Endothelial cell of umbilical vein (primary cell): Measurements from ENCODE around the gene SAMD11. TPM values are rescaled to one million over a fixed set of nuclear protein-coding genes. Genes with fewer than 3 reads are reported as not detected.

ENCODE experiments used
- BruUV-seq: library from RNA; stranded (reverse); fragments of 400-500 nt; replicated peaks from 2 replicates; lab custom pipeline; 2021; lab: Mats Ljungman, UMichigan
- CTCF ChIA-PET: fragments of 300-600, 350-600 bp; sonication (Branson Sonifier 250); formaldehyde crosslinking; loops from one replicate; lab custom pipeline; 2021; ENCODE audit warnings: antibody characterized with exemption, inconsistent platforms; lab: Charles Lee
- POLR2A ChIA-PET: fragments of 300-600, 350-600 bp; sonication (Branson Sonifier 250); formaldehyde crosslinking; loops from one replicate; lab custom pipeline; 2021; ENCODE audit warnings: antibody characterized with exemption, inconsistent platforms; lab: Charles Lee
- DNase-seq: peaks from one replicate; pipeline ENCODE4 v3.0.0-alpha.2; 2011; ENCODE audit warnings: low read depth, low spot score
- FAIRE-seq: peaks from 2 replicates; lab custom pipeline; 2011; peaks lifted over from hg19 to GRCh38; lab: Jason Lieb, UNC
- H2AFZ ChIP-seq: 2 replicates; pipeline ENCODE4 v1.6.0; 2012; ENCODE audit warnings: low read depth, low read length, control low read depth, inconsistent platforms
- H3K27ac ChIP-seq: 2 replicates; pipeline ENCODE4 v1.5.1; 2011; ENCODE audit warnings: low read depth, mild to moderate bottlenecking, control low read depth, low read length, moderate library complexity; ENCODE audit not compliant: insufficient read depth
- H3K27me3 ChIP-seq, 2 experiments: 2 replicates each; pipeline versions ENCODE4 v1.6.0 to v1.6.1; 2011; ENCODE audit warnings: low read length in 2 of 2, mixed read lengths in 1 of 2; ENCODE audit not compliant: control insufficient read depth in 2 of 2, insufficient read depth in 2 of 2
- H3K36me3 ChIP-seq, 2 experiments: 2 replicates in 1 of 2; 3 replicates in 1 of 2; pipeline ENCODE4 v1.5.1; 2011; ENCODE audit warnings: low read length in 2 of 2, mild to moderate bottlenecking in 1 of 2, moderate library complexity in 1 of 2; ENCODE audit not compliant: control insufficient read depth in 2 of 2, insufficient read depth in 2 of 2; ENCODE audit errors: extremely low read depth in 1 of 2
- H3K4me1 ChIP-seq: 3 replicates; pipeline ENCODE4 v1.5.1; 2011; ENCODE audit warnings: mild to moderate bottlenecking, low read length; ENCODE audit not compliant: control insufficient read depth, insufficient read depth; ENCODE audit errors: extremely low read depth
- H3K4me2 ChIP-seq: 2 replicates; pipeline ENCODE4 v1.6.1; 2011; ENCODE audit warnings: low read length, control low read depth, mixed read lengths; ENCODE audit not compliant: insufficient read depth
- H3K4me3 ChIP-seq, 3 experiments: fragments of 200-600 bp in 1 of 3; sonication (generic), shearing (Covaris generic) in 1 of 3; replicated peaks in 1 of 3; 2 replicates each; pipeline ENCODE4 v1.5.1; 2011 to 2016; ENCODE audit warnings: control low read depth in 3 of 3, low read length in 3 of 3, mild to moderate bottlenecking in 2 of 3, inconsistent platforms in 1 of 3, low read depth in 1 of 3, moderate library complexity in 1 of 3; ENCODE audit not compliant: insufficient read depth in 1 of 3
- H3K79me2 ChIP-seq: 2 replicates; pipeline ENCODE4 v1.6.0; 2012; ENCODE audit warnings: low read length, inconsistent platforms; ENCODE audit not compliant: control insufficient read depth, insufficient read depth
- H3K9ac ChIP-seq: replicated peaks from 2 replicates; pipeline ENCODE3; 2011; ENCODE audit warnings: low read length, control low read depth; ENCODE audit not compliant: insufficient read depth; ENCODE audit errors: extremely low read depth
- H3K9me1 ChIP-seq: replicated peaks from 3 replicates; pipeline ENCODE4 v1.6.0; 2011; ENCODE audit warnings: mild to moderate bottlenecking, low read length; ENCODE audit not compliant: control insufficient read depth, insufficient read depth; ENCODE audit errors: extremely low read depth
- H3K9me3 ChIP-seq: replicated peaks from 2 replicates; pipeline ENCODE4 v1.5.1; 2012; ENCODE audit warnings: low read length, inconsistent platforms; ENCODE audit not compliant: control insufficient read depth, insufficient read depth
- H4K20me1 ChIP-seq: replicated peaks from 2 replicates; pipeline ENCODE3; 2011; ENCODE audit warnings: mild to moderate bottlenecking, low read length; ENCODE audit not compliant: control insufficient read depth, insufficient read depth; ENCODE audit errors: extremely low read depth
- CTCF ChIP-seq, 2 donors: IDR thresholded peaks; 1 replicate in 1 of 2; 2 replicates in 1 of 2; pipeline ENCODE4 v1.5.1; 2011; ENCODE audit warnings: low read length in 2 of 2, mild to moderate bottlenecking in 2 of 2, moderate library complexity in 2 of 2, control low read depth in 1 of 2, inconsistent platforms in 1 of 2, low read depth in 1 of 2; ENCODE audit not compliant: insufficient read depth in 1 of 2; ENCODE audit errors: extremely low read depth in 1 of 2
- EZH2 ChIP-seq: IDR thresholded peaks from 2 replicates; pipeline ENCODE4 v1.6.1; 2012; ENCODE audit warnings: borderline replicate concordance, low read depth, mild to moderate bottlenecking, moderate library complexity, low read length, inconsistent platforms; ENCODE audit not compliant: severe bottlenecking
- FOS ChIP-seq: IDR thresholded peaks from 2 replicates; pipeline ENCODE4 v1.6.1; 2011; ENCODE audit warnings: mild to moderate bottlenecking, low read length, moderate library complexity, borderline replicate concordance; ENCODE audit not compliant: insufficient read depth
- GATA2 ChIP-seq: IDR thresholded peaks from 2 replicates; pipeline ENCODE4 v1.7.0; 2011; ENCODE audit warnings: low read depth, mild to moderate bottlenecking, moderate library complexity, mixed read lengths, low read length; ENCODE audit not compliant: insufficient read length, insufficient read depth
- JUN ChIP-seq: IDR thresholded peaks from 2 replicates; pipeline ENCODE4 v1.6.1; 2011; ENCODE audit warnings: borderline replicate concordance, low read depth; ENCODE audit not compliant: insufficient read length, insufficient read depth
- MAX ChIP-seq: IDR thresholded peaks from 2 replicates; pipeline ENCODE4 v1.6.1; 2011; ENCODE audit not compliant: insufficient read depth, insufficient read length
- MYC ChIP-seq: IDR thresholded peaks from one replicate; pipeline ENCODE4 v1.6.1; 2011; ENCODE audit warnings: mild to moderate bottlenecking, low read depth, low read length
- POLR2A ChIP-seq: IDR thresholded peaks from 2 replicates; pipeline ENCODE4 v1.6.1; 2012; ENCODE audit warnings: low read depth, mild to moderate bottlenecking, control low read depth, low read length
- POLR2AphosphoS5 ChIP-seq: IDR thresholded peaks from 2 replicates; pipeline ENCODE4 v1.6.1; 2012; ENCODE audit warnings: low read depth, mild to moderate bottlenecking, control low read depth, low read length, moderate library complexity; ENCODE audit not compliant: insufficient read depth
- dilution Hi-C: fragments of 300-500 bp; cut with MboI; formaldehyde crosslinking; loops from one replicate; pipeline ENCODE4 v1.15.0; 2019; ENCODE audit warnings: low sequenced_read_pairs; ENCODE audit not compliant: extremely low pct_ligation_motif_present
- intact Hi-C: fragments of 100-400 bp; cut with micrococcal nuclease; formaldehyde crosslinking; loops from one replicate; pipeline ENCODE4 v1.10.0; 2022
- polyA plus RNA-seq, 4 experiments: library from polyadenylated mRNA; depleted of rRNA in 3 of 4; stranded (reverse) in 3 of 4; unstranded in 1 of 4; fragments of >200 nt; gene quantifications; 2 replicates each; pipeline versions ENCODE4 v1.2.1 to v1.2.3, GENCODE V29; 2011 to 2012; ENCODE audit warnings: missing spikeins in 1 of 4
- total RNA-seq: library from RNA; stranded (reverse); gene quantifications from 2 replicates; pipeline ENCODE4 v1.2.3, GENCODE V29; 2021

SAMD11 gene
- total and polyA plus RNA-seq, 2 donors (not counting 3 experiments of a cell fraction or from before 2014, with no cell fraction given), result not detected

DNA sequence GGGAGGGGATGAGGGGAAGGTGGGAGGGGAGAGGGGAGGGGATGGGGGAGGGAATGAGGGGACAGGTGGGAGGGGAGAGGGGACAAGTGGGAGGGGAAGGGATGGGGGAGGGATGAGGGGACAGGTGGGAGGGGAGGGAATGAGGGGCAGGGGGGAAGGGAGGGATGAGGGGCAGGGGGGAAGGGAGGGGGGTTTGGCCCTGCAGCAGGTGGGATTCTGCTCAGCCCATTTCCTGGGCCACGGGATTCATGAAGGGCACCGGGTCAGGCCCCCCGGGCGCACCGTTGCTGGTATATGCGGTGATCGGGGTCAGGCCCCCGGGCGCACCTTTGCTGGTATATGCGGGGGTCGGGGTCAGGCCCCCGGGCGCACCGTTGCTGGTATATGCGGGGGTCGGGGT is 15.1 kb upstream of the SAMD11 start:
- dilution Hi-C loops, result no loop called here
- no peaks in the 10 kb centered on the region for H3K27me3 ChIP-seq
- intact Hi-C loops, result no loop called here
- H3K36me3 ChIP-seq, result no peaks in the 10 kb centered on the region
- no peaks in the 10 kb centered on the region for H3K4me1 ChIP-seq
- H3K9me1 ChIP-seq, result no peaks in the 10 kb centered on the region
- no peak overlapping the region for H3K9ac ChIP-seq
- H3K9me3 ChIP-seq, result no peaks in the 10 kb centered on the region
- no peak for DNase-seq
- no peak overlapping the region for H3K4me2 ChIP-seq
- POLR2A ChIA-PET, result no interaction called here
- no peak overlapping the region for H3K4me3 ChIP-seq
- no peaks in the 10 kb centered on the region for H4K20me1 ChIP-seq
- no peaks in the 10 kb centered on the region for H3K79me2 ChIP-seq
- H2AFZ ChIP-seq, result no peak overlapping the region
- H3K27ac ChIP-seq, result no peak overlapping the region
- BruUV-seq, result no TSS peak
- CTCF ChIA-PET, result no interaction called here
- TF ChIP-seq POLR2AphosphoS5 (no peak), MAX (no peak), JUN (no peak), POLR2A (no peak), EZH2 (no peak), CTCF (IDR thresholded peaks at IDR 0.05; ENCODE audit: extremely low read depth in 1 of 2, insufficient read depth in 1 of 2, low read depth in 1 of 2, low read length in 2 of 2) (no peak), MYC (no peak), FOS (no peak), GATA2 (no peak)
- FAIRE-seq, result no peak
